K562 (cell line): ENCODE data around the gene ZDHHC3. TPM values are rescaled to one million over a fixed set of nuclear protein-coding genes. Genes with fewer than 3 reads are reported as not detected.

Source experiments
- BRF1 ChIP-seq: IDR thresholded peaks from 3 replicates; pipeline ENCODE4 v1.6.1; 2011; ENCODE audit warnings: borderline replicate concordance, mild to moderate bottlenecking; ENCODE audit not compliant: insufficient read length; ENCODE audit errors: extremely low read depth
- CAMTA2 ChIP-seq: fragments of 250-450 bp; sonication (Bioruptor Pico); conservative IDR thresholded peaks from 2 replicates; pipeline ENCODE4 v1.5.1; 2022
- E2F4 ChIP-seq: sonication (generic); formaldehyde crosslinking; IDR thresholded peaks from 2 replicates; pipeline ENCODE4 v1.8.0; 2022; ENCODE audit warnings: mild to moderate bottlenecking, low read depth, missing genetic modification reagents
- FOXA1 ChIP-seq: fragments of 450-650 bp; IDR thresholded peaks from 2 replicates; pipeline ENCODE4 v1.6.1; 2016; ENCODE audit warnings: mild to moderate bottlenecking, borderline replicate concordance
- HDAC1 ChIP-seq, 2 experiments: fragments of 450-650 bp; IDR thresholded peaks; 2 replicates each; pipeline ENCODE4 v1.6.1; 2016 to 2017; ENCODE audit warnings: inconsistent platforms in 1 of 2, mild to moderate bottlenecking in 1 of 2, moderate library complexity in 1 of 2
- JUNB ChIP-seq: fragments of 450-650 bp; formaldehyde crosslinking; conservative IDR thresholded peaks from 2 replicates; pipeline ENCODE4 v1.4.0; 2020; ENCODE audit warnings: mild to moderate bottlenecking
- KLF6 ChIP-seq: fragments of 250-450 bp; sonication (Bioruptor Pico); IDR thresholded peaks from 2 replicates; pipeline ENCODE4 v1.4.0; 2020; ENCODE audit warnings: mild to moderate bottlenecking, moderate library complexity, borderline replicate concordance
- MEF2D ChIP-seq: conservative IDR thresholded peaks from 2 replicates; pipeline ENCODE4 v1.6.1; 2016; ENCODE audit warnings: low read depth, missing genetic modification characterization, missing compliant biosample characterization
- MTA2 ChIP-seq: fragments of 450-650 bp; IDR thresholded peaks from 2 replicates; pipeline ENCODE4 v1.6.1; 2016; ENCODE audit warnings: low read depth
- PBX2 ChIP-seq, 2 experiments: IDR thresholded peaks in 1 of 2; conservative IDR thresholded peaks in 1 of 2; 2 replicates each; pipeline ENCODE4 v1.6.1; 2016; ENCODE audit warnings: low read depth in 2 of 2, mild to moderate bottlenecking in 1 of 2, missing compliant biosample characterization in 1 of 2, missing genetic modification characterization in 1 of 2, moderate library complexity in 1 of 2
- SMAD4 ChIP-seq: fragments of 250-450 bp; sonication (Bioruptor Pico); conservative IDR thresholded peaks from 2 replicates; pipeline ENCODE4 v1.8.0; 2021; ENCODE audit warnings: inconsistent platforms, mild to moderate bottlenecking, moderate library complexity
- TBL1XR1 ChIP-seq, 2 experiments: IDR thresholded peaks; 2 replicates each; pipeline ENCODE4 v1.6.1; 2012; ENCODE audit warnings: improper control_type of control experiment in 2 of 2, low read length in 2 of 2, mild to moderate bottlenecking in 1 of 2
- ZBTB49 ChIP-seq: sonication (generic); formaldehyde crosslinking; IDR thresholded peaks from 2 replicates; pipeline ENCODE4 v1.8.0; 2022; ENCODE audit warnings: missing genetic modification reagents, mild to moderate bottlenecking, borderline replicate concordance
- ZFP36 ChIP-seq: fragments of 150-350 bp; IDR thresholded peaks from 2 replicates; pipeline ENCODE4 v1.6.1; 2018; ENCODE audit warnings: low read length, low read depth; ENCODE audit not compliant: partially characterized antibody
- ZNF263 ChIP-seq: sonication (generic); formaldehyde crosslinking; IDR thresholded peaks from 2 replicates; pipeline ENCODE4 v1.8.0; 2022; ENCODE audit warnings: mild to moderate bottlenecking, missing genetic modification reagents, borderline replicate concordance
- ZNF274 ChIP-seq: IDR thresholded peaks from 2 replicates; pipeline ENCODE4 v1.6.1; 2011; ENCODE audit warnings: low read depth, mild to moderate bottlenecking, low read length, moderate library complexity, borderline replicate concordance
- ZNF408 ChIP-seq: fragments of 250-450 bp; sonication (Bioruptor Pico); IDR thresholded peaks from 2 replicates; pipeline ENCODE4 v1.4.0; 2020; ENCODE audit warnings: low read depth, mild to moderate bottlenecking, moderate library complexity
- ZNF583 ChIP-seq: fragments of 250-450 bp; sonication (Bioruptor Pico); IDR thresholded peaks from 2 replicates; pipeline ENCODE4 v1.4.0; 2020
- ZNF740 ChIP-seq, 3 experiments: fragments of 200-800 bp in 1 of 3; sonication (Bioruptor generic) in 1 of 3; sonication (generic) in 1 of 3; formaldehyde crosslinking in 1 of 3; IDR thresholded peaks; 2 replicates each; pipeline versions ENCODE4 v1.6.1 to v1.8.0; 2016 to 2022; ENCODE audit warnings: mild to moderate bottlenecking in 2 of 3, missing compliant biosample characterization in 2 of 3, missing genetic modification characterization in 2 of 3, missing genetic modification reagents in 1 of 3
- ZSCAN29 ChIP-seq: fragments of 450-650 bp; IDR thresholded peaks from 2 replicates; pipeline ENCODE4 v1.6.1; 2017
- polyA plus RNA-seq, 8 experiments: library from polyadenylated mRNA; depleted of rRNA in 4 of 8; stranded (reverse) in 5 of 8; unstranded in 3 of 8; fragments of >200 nt; fragmentation: Nextera tagmentation in 2 of 8; fragmentation: Illumina TruSeq in 1 of 8; extraction: Ambion mirVana in 2 of 8; extraction: Trizol in 1 of 8; gene quantifications; 2 replicates each; pipeline versions ENCODE4 v1.2.1 to v1.2.3, GENCODE V29; 2011 to 2014; ENCODE audit warnings: inconsistent platforms in 1 of 8, missing spikeins in 1 of 8
- total RNA-seq, 7 experiments: library from RNA; depleted of rRNA in 6 of 7; stranded (reverse); fragments of >200 nt in 6 of 7; fragmentation: Illumina TruSeq in 2 of 7; extraction: Trizol in 2 of 7; gene quantifications; 2 replicates each; pipeline versions ENCODE4 v1.2.1 to v1.2.3, GENCODE V29; 2011 to 2021; ENCODE audit warnings: low replicate concordance in 1 of 7

The ZDHHC3 gene
- total and polyA plus RNA-seq, 9 of the 15 experiments (the other 6 are each of a cell fraction or from before 2014, with no cell fraction given) = 10.3 to 120 (median 67.2) TPM

GRCh38 chr3:44976002-44976815 lies at the start of gene ZDHHC3, which contains the start of gene EXOSC7 (continued):
- TF ChIP-seq ZNF274 (no peak), ZNF740 (CRISPR knock-in tag; IDR thresholded peaks at IDR 0.05) (peak; percentile 97), ZNF740 (tag; IDR thresholded peaks at IDR 0.05) (peak in 1 of 2 experiments; percentile 97; a peak in 2 of 4 replicates), JUNB (no peak), ZSCAN29 (no peak), KLF6 (0 out of 2 replicates have a peak, but pooled peaks have one; percentile 71), BRF1 (no peak), MTA2 (no peak), ZNF408 (no peak), ZNF583 (CRISPR knock-in tag) (no peak), TBL1XR1 (IDR thresholded peaks at IDR 0.05; ENCODE audit: low read length in 2 of 2) (no peak), PBX2 (CRISPR knock-in tag; IDR thresholded peaks at IDR 0.05; ENCODE audit: low read depth) (no peak), PBX2 (tag; conservative IDR thresholded peaks at IDR 0.05; ENCODE audit: low read depth) (no peak), MEF2D (no peak), ZBTB49 (no peak), CAMTA2 (CRISPR knock-in tag) (no peak), E2F4 (CRISPR knock-in tag) (no peak; the same call in 1 of the 2 replicates), SMAD4 (CRISPR knock-in tag) (0 out of 2 replicates have a peak, but pooled peaks have one; percentile 34), ZFP36 (no peak), HDAC1 (IDR thresholded peaks at IDR 0.05) (peak in 1 of 2 experiments; percentile 92; a peak in 2 of 4 replicates), FOXA1 (no peak), ZNF263 (CRISPR knock-in tag) (no peak)
